HPDE6-E6E7 (cell line): Measurements from ENCODE around the gene NRROS.
A peak's percentile ranks its signal among the peaks of the same experiment; 100 is the strongest.

Experiments used
- DNase-seq: peaks from one replicate; pipeline ENCODE4 v3.0.0; 2011; ENCODE audit warnings: missing footprints; ENCODE audit errors: extremely low spot score

Gene NRROS

DNA sequence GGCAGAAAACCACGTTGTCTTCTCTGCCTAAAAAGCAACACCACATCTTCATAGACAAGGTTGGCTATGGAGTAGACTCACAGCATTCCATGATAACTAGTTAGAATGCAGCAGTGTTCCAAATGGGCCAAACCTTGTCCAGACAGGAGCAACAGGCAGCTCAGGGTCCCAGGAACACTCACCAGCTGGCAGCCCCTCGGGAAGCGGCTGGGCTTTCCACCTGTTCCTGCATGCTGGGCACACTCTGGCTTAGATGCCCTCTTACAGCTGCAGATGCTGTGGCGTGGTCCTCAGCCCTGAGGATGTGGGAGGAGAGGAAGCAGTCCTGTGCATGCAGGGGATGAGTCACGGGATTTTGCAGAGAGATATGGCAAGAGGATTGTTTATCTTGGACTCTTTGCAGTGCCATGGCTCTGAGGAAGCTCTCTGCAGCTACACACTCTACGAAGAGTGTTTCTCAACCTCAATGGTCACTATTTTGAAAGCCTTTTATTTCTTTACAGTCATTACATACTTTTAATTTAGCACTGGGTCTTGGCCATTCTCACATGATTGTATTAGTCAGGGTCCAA is 11.3 kb downstream of the NRROS start:
- DNase-seq: peak; percentile 94

DNA sequence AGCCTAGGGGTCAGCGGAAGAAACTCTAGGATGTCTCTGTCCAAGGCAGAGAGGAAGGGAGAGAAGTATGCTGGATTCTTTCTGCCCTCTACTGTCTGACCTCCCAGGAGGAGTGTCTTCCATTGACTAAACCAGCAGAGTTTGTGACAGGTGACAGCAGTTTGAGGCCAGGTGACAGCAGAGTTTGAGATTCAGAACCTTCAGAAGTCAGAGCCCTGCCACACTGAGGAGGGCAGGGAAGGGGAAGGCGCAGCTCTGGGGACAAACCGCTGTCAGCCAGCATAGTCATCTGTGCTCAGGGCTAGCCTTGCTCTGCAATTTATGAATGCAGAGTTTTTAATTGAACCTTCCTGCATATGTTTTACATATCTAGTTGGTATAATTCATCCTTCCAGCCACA is 12.3 kb downstream of the NRROS start:
- DNase-seq: no peak

DNA sequence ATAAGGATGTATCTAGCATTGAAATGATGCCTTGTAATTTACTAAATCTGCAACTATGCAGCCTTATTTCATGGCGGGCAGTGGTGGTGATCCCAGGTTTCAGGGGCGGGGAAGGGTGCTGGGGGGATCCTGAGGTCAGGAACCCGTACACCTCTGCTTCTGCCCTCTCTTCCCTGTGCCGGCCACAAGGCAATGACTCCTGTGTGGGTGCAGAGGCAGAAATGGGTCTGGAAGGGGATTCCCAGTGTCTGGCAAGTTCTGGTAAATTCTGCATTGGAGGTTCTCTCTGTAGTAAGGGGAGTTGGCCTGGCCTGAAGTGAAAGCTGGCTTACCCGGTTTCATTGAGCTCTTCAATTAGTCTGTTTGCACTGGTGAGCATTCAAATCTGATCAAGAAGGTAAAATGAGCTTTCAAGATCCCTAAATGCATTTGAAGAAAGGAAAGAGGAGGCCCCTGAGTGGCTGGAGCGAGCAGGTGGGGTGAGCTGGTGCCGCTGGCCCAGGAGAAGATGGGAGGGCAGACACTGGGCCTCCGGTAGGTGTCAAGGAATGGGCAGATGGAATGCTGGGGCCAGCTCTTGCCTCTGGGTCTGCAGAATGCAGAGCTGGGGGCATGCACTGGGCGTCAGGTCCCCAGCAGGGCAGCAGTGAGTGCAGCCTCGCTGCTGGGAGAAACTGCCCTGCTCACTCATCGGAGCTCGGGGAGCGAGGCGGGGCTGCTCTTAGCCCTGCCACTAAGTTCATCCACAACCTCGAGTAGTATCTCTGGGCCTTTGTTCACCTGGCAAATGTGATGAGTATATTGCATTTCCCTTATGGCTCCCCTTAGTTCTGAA is 13.7 kb downstream of the NRROS start:
- no peak for DNase-seq

DNA sequence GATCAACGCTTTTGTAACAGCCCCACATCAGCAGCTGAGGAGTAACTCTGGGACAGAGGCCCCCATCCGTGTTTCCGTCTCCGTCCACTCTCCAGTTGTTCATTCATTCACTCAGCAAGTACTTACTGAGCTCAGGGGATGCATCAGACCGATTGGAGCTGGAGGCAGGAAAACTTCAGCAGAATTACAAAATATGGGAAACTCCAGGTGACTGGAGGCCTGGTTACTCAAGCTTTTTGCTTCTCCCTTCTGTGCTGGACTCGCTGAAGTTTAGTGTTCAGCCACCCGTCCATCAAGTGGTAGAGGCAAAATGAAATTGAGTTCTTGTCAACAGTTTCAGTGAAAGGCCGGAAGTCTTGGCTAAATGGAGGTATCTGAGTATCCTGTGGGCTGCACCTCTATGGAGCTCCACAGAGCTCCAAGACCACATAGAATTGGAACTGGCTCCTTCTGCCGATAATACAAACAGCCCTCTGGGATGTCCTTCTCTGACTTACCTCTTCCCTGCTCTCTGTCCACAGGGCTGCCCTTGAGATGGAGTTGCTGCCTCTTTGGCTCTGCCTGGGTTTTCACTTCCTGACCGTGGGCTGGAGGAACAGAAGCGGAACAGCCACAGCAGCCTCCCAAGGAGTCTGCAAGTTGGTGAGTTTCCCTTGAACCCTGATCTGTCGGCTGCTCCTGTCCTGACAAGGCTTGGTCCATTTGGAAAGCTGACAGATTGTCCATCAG is 14.7 kb downstream of the NRROS start:
- DNase-seq: no peak

DNA sequence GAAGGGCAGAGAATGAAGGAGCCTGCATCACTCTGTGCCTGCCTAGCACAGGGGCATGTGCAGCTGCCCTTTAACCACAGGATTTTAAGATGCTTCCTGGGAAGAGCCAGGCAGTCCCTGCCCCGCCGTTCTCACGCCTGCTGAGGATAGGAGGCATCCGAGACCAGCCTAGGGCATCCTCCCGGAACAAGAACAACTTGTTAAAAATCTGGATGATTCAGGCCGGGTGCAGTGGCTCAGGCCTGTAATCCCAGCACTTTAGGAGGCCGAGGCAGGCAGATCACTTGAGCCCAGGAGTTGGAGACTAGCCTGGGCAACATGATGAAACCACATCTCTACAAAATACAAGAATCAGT is 15.2 kb downstream of the NRROS start:
- DNase-seq: no peak

DNA sequence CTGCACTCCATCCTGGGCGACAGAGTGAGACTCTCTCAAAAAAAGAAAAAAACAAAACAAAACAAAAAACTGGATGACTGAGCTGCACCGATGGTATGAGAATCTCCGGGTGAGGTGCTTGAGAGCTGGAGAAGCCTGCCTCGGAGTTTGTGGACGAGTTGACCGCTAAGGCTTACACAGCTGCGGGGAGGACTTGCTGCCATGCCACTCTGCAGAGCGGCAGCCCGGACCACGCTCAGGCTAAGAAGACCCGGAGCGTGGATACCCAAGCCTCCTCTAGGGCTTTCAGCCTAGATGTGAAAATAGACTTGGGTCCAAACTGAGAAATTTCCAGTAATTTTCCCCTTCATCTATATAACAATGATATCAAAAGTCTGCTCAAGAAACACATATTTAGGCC is 16.0 kb downstream of the NRROS start:
- DNase-seq: no peak

DNA sequence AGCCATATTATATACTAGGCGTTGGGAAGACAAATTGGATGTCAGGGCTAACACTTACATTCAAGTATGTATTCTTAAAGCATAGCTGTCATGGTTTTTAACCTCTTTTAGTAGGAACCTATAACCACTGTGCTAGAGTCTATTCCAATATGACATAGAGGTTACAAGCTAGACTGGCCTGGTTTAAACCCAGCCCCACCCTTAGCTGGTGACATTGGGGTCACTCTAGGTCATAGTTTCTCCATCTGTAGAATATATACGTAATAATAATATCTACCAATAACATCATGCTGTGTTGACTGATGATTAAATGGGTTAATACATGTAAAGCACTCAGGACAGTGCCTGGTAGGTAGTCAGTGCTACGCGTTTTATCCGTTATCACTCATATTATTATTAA is 16.7 kb downstream of the NRROS start:
- DNase-seq: no peak

DNA sequence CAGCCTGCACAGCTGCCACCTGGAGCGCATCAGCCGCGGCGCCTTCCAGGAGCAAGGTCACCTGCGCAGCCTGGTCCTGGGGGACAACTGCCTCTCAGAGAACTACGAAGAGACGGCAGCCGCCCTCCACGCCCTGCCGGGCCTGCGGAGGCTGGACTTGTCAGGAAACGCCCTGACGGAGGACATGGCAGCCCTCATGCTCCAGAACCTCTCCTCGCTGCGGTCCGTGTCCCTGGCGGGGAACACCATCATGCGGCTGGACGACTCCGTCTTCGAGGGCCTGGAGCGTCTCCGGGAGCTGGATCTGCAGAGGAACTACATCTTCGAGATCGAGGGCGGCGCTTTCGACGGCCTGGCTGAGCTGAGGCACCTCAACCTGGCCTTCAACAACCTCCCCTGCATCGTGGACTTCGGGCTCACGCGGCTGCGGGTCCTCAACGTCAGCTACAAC is 20.4 kb downstream of the NRROS start:
- no peak for DNase-seq

DNA sequence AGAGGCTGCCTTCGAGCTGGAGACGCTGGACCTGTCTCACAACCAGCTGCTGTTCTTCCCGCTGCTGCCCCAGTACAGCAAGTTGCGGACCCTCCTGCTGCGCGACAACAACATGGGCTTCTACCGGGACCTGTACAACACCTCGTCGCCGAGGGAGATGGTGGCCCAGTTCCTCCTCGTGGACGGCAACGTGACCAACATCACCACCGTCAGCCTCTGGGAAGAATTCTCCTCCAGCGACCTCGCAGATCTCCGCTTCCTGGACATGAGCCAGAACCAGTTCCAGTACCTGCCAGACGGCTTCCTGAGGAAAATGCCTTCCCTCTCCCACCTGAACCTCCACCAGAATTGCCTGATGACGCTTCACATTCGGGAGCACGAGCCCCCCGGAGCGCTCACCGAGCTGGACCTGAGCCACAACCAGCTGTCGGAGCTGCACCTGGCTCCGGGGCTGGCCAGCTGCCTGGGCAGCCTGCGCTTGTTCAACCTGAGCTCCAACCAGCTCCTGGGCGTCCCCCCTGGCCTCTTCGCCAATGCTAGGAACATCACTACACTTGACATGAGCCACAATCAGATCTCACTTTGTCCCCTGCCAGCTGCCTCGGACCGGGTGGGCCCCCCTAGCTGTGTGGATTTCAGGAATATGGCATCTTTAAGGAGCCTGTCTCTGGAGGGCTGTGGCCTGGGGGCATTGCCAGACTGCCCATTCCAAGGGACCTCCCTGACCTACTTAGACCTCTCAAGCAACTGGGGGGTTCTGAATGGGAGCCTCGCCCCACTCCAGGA is 21.1 kb downstream of the NRROS start:
- no peak for DNase-seq

DNA sequence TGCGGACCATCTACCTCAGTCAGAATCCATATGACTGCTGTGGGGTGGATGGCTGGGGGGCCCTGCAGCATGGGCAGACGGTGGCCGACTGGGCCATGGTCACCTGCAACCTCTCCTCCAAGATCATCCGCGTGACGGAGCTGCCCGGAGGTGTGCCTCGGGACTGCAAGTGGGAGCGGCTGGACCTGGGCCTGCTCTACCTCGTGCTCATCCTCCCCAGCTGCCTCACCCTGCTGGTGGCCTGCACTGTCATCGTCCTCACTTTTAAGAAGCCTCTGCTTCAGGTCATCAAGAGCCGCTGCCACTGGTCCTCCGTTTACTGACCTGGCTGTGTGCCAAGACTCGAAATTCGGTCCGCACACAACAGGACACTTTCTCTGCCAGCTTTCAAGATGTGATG is 21.9 kb downstream of the NRROS start:
- DNase-seq: no peak

DNA sequence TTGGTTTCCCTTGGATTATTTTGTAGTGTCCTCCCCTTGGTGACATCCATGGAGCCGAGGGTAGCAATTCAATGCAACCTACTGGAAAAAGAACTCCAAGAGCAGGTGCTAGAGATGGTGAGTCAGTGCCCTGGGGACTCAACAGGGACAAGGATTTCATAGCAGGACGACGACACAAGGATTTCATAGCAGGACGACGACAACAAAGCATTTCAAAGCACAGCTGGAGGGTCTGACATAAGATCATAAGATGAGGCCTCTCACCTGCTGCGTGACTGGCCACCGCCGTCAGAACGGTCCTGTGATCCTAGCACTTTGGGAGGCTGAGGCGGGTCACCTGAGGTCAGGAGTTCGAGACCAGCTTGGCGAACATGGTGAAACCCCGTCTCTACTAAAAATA is 22.5 kb downstream of the NRROS start:
- DNase-seq: no peak

DNA sequence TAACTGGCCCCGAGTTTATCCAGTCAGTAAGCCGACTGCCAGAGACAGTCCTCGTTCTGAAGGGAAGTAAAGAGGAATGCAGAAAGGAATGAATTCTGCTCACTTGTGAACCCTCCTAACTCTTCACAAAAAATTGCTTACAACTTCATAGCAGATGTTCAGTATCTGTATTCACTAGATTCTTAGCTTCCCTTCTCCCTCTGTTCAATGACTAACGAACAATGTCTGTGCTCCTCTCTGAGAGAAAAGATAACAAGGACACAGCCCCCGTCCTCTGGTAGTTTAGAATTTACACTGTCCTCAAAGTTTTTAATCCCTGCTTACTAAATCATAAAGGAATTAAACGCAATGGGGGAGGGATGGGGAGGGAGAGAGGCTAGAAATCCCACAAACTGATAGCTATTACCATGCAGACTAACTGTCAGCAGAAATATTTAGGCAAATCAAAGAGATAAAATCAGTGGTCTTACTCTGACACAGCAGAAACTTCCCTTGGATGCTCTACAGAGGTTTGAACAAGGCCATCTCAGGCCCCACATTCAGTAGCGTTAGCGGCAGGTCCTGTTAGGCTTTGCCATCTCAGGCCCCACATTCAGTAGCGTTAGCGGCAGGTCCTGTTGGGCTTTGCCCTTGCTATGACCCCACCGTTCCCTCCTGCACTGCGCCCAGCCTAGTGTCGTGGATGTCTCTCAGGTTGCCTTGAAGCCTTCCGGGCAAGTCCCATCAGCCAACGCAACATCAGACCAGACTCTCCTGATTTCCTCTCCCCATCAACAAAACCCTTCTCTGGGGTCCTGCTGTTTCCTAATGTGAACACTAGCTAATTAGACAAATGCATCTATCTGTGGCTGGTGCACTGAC is 23.4 kb downstream of the NRROS start:
- no peak for DNase-seq

DNA sequence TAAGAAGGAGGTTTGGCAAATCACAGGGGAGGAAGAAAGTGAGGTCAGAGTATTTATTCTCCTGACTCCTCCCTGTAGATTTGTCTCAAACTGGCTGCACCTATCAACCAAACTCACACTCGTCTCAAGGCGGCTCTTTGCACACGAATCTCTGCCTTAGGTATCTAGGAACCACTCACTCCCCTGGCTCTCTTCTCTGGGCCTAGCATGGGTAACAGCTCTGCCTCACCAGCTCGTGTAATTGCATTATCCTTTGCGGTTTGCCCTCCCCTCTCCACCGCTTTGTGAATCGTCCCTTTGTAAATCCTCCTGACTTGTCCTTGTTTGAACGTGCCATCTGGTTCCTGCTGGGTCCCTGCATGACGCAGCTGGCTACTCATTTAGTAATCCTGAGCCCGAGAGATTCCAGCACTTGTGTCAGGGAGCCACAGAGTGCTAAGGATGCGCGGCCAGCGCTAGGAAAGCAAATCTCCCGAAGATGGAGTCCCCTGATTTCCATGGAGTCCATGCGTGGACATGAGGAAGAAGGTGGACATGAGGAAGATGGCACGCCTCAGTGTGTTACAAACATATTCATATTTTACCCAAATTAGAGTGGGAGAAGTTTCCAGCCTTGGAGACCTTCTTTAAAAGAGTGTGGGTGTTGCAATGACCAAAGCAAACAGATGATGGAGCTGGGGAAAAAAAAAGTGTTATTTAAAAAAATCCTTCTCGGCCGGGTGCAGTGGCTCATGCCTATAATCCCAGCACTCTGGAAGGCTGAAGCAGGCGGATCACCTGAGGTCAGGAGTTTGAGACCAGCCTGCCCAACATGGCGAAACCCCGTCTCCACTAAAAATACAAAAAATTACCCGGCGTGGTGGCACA is 26.7 kb downstream of the NRROS start:
- peak; percentile 57 for DNase-seq

DNA sequence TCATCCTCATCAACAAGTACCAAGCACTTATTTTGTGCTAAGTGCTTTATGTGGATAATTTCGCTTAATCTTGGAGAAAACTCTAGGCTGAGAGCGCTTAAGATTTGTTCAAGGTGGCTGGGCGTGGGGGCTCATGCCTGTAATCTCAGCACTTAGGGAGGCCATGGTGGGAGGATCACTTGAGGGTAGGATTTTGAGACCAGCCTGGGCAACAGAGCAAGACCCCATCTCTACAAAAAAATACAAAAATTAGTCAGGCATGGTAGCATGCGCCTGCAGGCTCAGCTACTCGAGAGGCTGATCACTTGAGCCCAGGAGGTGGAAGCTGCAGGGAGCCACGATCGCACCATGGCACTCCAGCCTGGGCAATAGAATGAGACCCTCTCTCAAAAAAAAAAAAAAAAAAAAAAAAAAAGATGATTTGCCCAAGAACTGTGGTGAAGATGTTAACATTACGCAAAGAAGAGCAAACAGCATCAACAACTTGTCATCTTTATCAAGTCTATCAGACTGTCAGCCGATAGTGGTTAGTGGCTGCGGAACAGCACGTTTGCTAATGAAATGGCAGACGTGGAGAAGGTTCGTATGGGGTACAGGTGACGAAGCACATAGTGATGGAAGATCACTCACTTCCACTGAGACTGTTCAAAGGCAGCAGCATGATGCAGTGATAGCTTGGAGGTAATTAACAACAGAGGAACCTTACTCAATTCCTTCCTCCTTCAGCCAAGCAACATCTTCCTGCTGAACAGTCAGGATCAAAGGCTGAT is 27.7 kb downstream of the NRROS start:
- no peak for DNase-seq

DNA sequence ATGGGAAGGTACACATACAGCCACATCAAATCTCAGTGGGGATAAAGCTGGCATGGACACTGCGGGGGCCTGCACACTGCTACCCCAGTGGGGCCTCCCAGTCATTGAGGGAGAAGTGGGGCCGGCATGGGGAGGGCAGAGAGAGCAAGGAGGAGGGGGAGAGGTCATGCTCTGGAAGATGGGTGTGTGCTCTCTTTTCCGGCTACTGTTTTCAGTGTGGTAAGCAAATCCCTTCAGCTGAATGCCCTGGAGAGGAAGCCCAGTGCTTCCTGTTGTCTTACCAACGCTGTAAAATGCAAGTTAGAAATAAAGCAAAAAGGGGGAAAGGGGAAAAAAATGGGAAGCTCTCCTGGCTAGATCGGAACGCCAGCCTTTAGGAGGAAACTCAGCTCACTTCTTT is 30.8 kb downstream of the NRROS start:
- no peak for DNase-seq

DNA sequence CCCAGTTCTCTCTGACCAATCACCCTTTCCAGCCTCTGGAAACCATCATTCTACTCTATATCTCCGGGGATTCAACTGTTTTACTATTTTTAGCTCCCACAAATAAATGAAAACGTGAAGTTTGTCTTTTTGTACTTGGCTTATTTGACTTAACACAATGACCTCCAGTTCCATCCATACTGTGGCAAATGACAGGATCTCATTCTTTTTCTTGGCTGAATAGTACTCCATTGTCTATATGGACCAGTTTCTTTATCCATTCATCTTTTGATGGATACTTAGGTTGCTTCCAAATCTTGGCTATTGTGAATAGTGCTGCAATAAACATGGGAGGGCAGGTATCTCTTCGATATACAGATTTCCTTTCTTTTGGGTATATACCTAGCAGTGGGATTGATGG is 34.1 kb downstream of the NRROS start:
- no peak for DNase-seq

DNA sequence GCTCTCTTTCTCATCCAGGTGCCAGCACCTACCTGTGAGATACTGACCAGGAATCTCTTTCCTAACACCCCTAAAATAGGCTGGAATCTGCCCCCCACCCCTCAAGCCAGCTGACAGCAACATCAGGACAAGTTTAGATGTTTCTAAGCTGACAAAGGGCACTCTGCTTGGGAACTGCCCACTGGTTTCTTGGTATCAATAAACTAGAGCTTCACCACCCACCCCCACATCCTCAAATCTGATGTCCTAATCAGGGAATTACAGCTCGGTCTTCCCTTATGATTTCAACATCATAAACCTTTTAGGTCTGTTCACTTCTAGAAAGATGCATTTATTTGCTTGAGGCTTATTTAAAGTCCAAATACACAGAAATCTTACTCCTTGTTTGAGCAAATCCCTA is 37.9 kb downstream of the NRROS start:
- no peak for DNase-seq

DNA sequence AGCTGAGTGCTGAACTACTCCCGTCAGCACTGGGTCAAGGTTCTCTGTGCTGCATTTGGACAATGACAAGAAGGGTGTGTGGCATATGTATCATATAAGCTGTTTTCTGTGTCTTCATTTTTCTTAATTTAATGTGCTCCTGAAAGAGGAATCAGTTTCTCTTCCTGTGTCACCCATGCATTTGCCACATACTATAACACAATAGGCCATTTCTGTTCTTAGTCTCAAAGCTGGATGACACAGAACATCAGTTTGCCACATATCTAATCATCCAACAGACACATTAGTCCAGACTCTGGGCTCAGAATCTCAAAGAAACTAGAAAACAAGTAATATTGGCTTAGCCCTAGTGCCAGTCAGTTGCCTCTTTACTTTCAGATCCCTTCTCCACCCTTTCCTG is 38.4 kb downstream of the NRROS start:
- no peak for DNase-seq
